Measurements from ENCODE around the gene METRN. TPM values are rescaled to one million over a fixed set of nuclear protein-coding genes. Genes with fewer than 3 reads are reported as not detected.
A peak's percentile ranks its signal among the peaks of the same experiment; 100 is the strongest.

METRN gene
- total and polyA plus RNA-seq, 2 donors (not counting 1 experiment from before 2014, with no cell fraction given) = 5.3 to 35.3 TPM

DNA sequence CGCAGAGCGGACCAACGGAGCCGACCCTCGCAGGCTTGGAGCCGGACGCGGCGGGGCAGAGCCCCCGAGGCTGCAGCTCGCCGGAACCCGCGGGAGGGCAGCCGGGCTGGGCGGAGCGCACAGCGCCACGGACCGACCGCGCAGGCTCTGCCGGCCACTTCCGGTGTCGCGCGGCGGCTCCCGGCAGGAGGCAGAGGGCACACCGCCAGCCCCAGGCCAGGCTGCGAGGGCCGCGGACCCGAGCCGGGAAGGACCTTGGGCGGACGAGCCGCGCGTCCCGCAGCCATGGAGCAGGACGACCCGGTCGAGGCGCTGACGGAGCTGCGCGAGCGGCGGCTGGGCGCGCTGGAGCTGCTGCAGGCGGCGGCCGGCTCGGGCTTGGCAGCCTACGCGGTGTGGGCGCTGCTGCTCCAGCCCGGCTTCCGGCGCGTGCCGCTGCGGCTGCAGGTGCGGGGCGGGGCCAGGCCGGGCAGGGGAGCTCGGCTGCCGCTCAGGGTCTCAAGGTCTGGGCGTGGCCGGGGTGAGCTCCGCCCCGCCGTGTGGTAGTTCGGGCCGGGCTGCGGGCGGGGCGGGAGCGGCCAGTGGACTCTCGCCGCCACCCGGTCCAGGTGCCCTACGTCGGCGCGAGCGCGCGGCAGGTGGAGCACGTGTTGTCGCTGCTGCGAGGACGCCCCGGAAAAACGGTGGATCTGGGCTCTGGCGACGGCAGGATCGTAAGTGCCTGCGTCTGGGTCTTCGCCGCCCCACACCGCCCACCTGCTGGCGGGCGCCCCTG, 6.3 kb downstream of the METRN start, which contains the start of gene ANTKMT:
Gene ANTKMT, plus strand, starts transcription at position 157 of the 775 bp plus-strand sequence. Its CDS starts 129 bp downstream, at position 286.
- Histone ChIP-seq H3K4me3 (replicated peaks in 1 of 4; ENCODE audit: control extremely low read depth in 1 of 4, insufficient read depth in 1 of 4, low read depth in 3 of 4, low read length in 4 of 4) (peak within 1 kb of the TSS; percentile 63 to 88 (median 76)), H3K9ac (ENCODE audit: insufficient read depth, low read length) (peak within 1 kb of the TSS; percentile 75), H3K9me3 (ENCODE audit: control insufficient read depth, insufficient read depth, low read depth, low read length) (no peaks in the 10 kb centered on the region), H3K79me2 (ENCODE audit: control insufficient read depth, insufficient read depth, low read length) (no peaks in the 10 kb centered on the region), H3K4me2 (ENCODE audit: extremely low read depth, insufficient read depth, low read length) (peak within 1 kb of the TSS; percentile 75), H3K36me3 (ENCODE audit: control insufficient read depth, insufficient read depth, low read length) (peaks cover 2% of the 10 kb centered on the region), H3K27ac (ENCODE audit: insufficient read depth, low read length) (peak within 1 kb of the TSS; percentile 74), H3K27me3 (ENCODE audit: control insufficient read depth, insufficient read depth, low read length) (no peaks in the 10 kb centered on the region), H3K4me1 (ENCODE audit: control insufficient read depth, extremely low read depth, insufficient read depth, low read length) (peaks cover 11% of the 10 kb centered on the region), H2AFZ (ENCODE audit: low read length) (peak within 1 kb of the TSS; percentile 76), H4K20me1 (ENCODE audit: control insufficient read depth, extremely low read depth, insufficient read depth, low read length) (no peaks in the 10 kb centered on the region)
- DNase-seq (ENCODE audit: low read depth in 2 of 2) = peak; percentile 68 to 73
- TF ChIP-seq EZH2 (IDR thresholded peaks at IDR 0.05; ENCODE audit: low read length, missing control alignments) = no peak
- TF ChIP-seq, protein P1, sequence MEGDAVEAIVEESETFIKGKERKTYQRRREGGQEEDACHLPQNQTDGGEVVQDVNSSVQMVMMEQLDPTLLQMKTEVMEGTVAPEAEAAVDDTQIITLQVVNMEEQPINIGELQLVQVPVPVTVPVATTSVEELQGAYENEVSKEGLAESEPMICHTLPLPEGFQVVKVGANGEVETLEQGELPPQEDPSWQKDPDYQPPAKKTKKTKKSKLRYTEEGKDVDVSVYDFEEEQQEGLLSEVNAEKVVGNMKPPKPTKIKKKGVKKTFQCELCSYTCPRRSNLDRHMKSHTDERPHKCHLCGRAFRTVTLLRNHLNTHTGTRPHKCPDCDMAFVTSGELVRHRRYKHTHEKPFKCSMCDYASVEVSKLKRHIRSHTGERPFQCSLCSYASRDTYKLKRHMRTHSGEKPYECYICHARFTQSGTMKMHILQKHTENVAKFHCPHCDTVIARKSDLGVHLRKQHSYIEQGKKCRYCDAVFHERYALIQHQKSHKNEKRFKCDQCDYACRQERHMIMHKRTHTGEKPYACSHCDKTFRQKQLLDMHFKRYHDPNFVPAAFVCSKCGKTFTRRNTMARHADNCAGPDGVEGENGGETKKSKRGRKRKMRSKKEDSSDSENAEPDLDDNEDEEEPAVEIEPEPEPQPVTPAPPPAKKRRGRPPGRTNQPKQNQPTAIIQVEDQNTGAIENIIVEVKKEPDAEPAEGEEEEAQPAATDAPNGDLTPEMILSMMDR (conservative IDR thresholded peaks at IDR 0.05 in 1 of 2, IDR thresholded peaks at IDR 0.05 in 1 of 2; ENCODE audit: low read depth in 1 of 2, low read length in 2 of 2) = no peak

DNA sequence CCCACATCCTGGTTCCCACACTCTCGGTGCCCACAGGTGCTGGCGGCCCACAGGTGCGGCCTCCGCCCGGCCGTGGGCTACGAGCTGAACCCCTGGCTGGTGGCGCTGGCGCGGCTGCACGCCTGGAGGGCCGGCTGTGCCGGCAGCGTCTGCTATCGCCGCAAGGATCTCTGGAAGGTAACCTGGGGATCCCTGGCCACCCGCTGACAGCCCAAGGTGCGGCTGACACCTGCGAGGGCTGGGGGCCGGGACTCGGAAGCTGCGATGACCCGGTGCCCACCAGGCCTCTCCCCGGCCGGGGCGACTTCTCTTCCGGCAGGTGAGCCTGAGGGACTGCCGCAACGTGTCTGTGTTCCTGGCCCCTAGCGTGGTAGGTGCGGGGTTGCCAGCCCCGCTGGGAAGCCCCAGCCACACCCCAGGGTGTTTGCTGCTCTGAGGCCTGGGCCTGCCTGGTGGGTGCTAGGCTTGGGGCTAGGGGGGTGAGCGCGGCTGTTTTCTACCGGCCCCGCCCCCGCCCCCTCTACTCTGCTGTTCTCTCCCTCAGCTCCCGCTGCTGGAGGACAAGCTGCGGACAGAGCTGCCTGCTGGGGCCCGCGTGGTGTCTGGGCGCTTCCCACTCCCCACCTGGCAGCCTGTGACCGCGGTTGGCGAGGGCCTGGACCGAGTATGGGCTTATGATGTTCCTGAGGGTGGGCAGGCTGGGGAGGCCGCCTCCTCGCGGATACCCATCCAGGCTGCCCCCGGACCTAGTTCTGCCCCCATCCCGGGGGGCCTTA, 7.0 kb downstream of the METRN start:
- no peak overlapping the region for H3K9ac ChIP-seq (ENCODE audit: insufficient read depth, low read length)
- H3K4me3 ChIP-seq (replicated peaks in 1 of 4; ENCODE audit: control extremely low read depth in 1 of 4, insufficient read depth in 1 of 4, low read depth in 3 of 4, low read length in 4 of 4) = peak overlapping the region in 3 of 4 experiments; percentile 71 to 88 (median 80)
- H3K27me3 ChIP-seq (ENCODE audit: control insufficient read depth, insufficient read depth, low read length) = no peaks in the 10 kb centered on the region
- no peak overlapping the region for H3K27ac ChIP-seq (ENCODE audit: insufficient read depth, low read length)
- DNase-seq (ENCODE audit: low read depth in 2 of 2) = no peak
- no peaks in the 10 kb centered on the region for H4K20me1 ChIP-seq (ENCODE audit: control insufficient read depth, extremely low read depth, insufficient read depth, low read length)
- no peaks in the 10 kb centered on the region for H3K9me3 ChIP-seq (ENCODE audit: control insufficient read depth, insufficient read depth, low read depth, low read length)
- peaks cover 9% of the 10 kb centered on the region for H3K4me1 ChIP-seq (ENCODE audit: control insufficient read depth, extremely low read depth, insufficient read depth, low read length)
- H3K36me3 ChIP-seq (ENCODE audit: control insufficient read depth, insufficient read depth, low read length) = peaks cover 2% of the 10 kb centered on the region
- TF ChIP-seq, protein P1 (conservative IDR thresholded peaks at IDR 0.05 in 1 of 2, IDR thresholded peaks at IDR 0.05 in 1 of 2; ENCODE audit: low read depth in 1 of 2, low read length in 2 of 2) = no peak
- no peak for TF ChIP-seq EZH2 (IDR thresholded peaks at IDR 0.05; ENCODE audit: low read length, missing control alignments)
- H3K4me2 ChIP-seq (ENCODE audit: extremely low read depth, insufficient read depth, low read length) = peak overlapping the region; percentile 75
- no peak overlapping the region for H2AFZ ChIP-seq (ENCODE audit: low read length)
- H3K79me2 ChIP-seq (ENCODE audit: control insufficient read depth, insufficient read depth, low read length) = no peaks in the 10 kb centered on the region

All from fibroblast of lung (primary cell).